Lung (tissue), 12 donors: ENCODE results near the gene WNT9B. TPM values are rescaled to one million over a fixed set of nuclear protein-coding genes. Genes with fewer than 3 reads are reported as not detected.

ENCODE experiments used
- ATAC-seq: fragments of 200-7000 bp; cut with Tn5 transposase; one replicate; pipeline ENCODE4 v1.9.1; 2020; ENCODE audit warnings: moderate number of reproducible peaks; ENCODE audit not compliant: insufficient read depth, low FRiP score
- DNase-seq, 3 donors: peaks; one replicate each; pipeline ENCODE4 v3.0.0-alpha.2; 2013 to 2017
- H3K27ac ChIP-seq, 2 donors: one replicate each; pipeline ENCODE4 v1.5.1; 2013; ENCODE audit warnings: mild to moderate bottlenecking in 2 of 2, moderate library complexity in 2 of 2, control low read depth in 1 of 2, inconsistent platforms in 1 of 2, low read depth in 1 of 2, low read length in 1 of 2
- H3K27me3 ChIP-seq, 3 donors: one replicate each; pipeline ENCODE4 v1.5.1; 2013; ENCODE audit warnings: low read length in 2 of 3; ENCODE audit not compliant: control insufficient read depth in 3 of 3, insufficient read depth in 3 of 3
- H3K36me3 ChIP-seq, 4 donors: one replicate each; pipeline ENCODE4 v1.5.1; 2013; ENCODE audit warnings: low read length in 4 of 4, mild to moderate bottlenecking in 1 of 4, moderate library complexity in 1 of 4; ENCODE audit not compliant: control insufficient read depth in 4 of 4, insufficient read depth in 4 of 4
- H3K4me1 ChIP-seq, 5 donors: one replicate each; pipeline ENCODE4 v1.5.1; 2013; ENCODE audit warnings: low read length in 5 of 5, mild to moderate bottlenecking in 2 of 5, moderate library complexity in 1 of 5; ENCODE audit not compliant: control insufficient read depth in 5 of 5, insufficient read depth in 5 of 5
- H3K4me3 ChIP-seq: one replicate; pipeline ENCODE4 v1.5.1; 2013; ENCODE audit warnings: mild to moderate bottlenecking, control low read depth, moderate library complexity
- H3K9ac ChIP-seq, 2 donors: one replicate each; pipeline ENCODE4 v1.5.1; 2013; ENCODE audit warnings: low read length in 2 of 2, control low read depth in 1 of 2; ENCODE audit not compliant: insufficient read depth in 1 of 2
- H3K9me3 ChIP-seq, 4 donors: one replicate each; pipeline ENCODE4 v1.5.1; 2013; ENCODE audit warnings: low read length in 3 of 4, mild to moderate bottlenecking in 1 of 4, moderate library complexity in 1 of 4; ENCODE audit not compliant: control insufficient read depth in 4 of 4, insufficient read depth in 3 of 4
- WGBS, 2 donors: extraction: QIAGEN DNeasy Blood & Tissue Kit; methylation state at CpG; one replicate each; pipeline ENCODE4 v1.1.7; 2013; 5-methylcytosine and 5-hydroxymethylcytosine counted together
- polyA plus RNA-seq, 2 donors: library from polyadenylated mRNA; stranded (reverse); fragments of 200-250 nt; gene quantifications; one replicate each; pipeline ENCODE4 v1.2.1, GENCODE V29; 2013
- total RNA-seq, 2 donors: library from RNA; depleted of rRNA in 1 of 2; stranded (reverse); fragments of >200 nt in 1 of 2; gene quantifications; one replicate each; pipeline ENCODE4 v1.2.1, GENCODE V29; 2014 to 2021
- TF ChIP-seq, protein P1 (sequence below): IDR thresholded peaks from 2 replicates; pipeline ENCODE4 v1.5.1; 2012; ENCODE audit warnings: mild to moderate bottlenecking; ENCODE audit errors: control extremely low read depth, extremely low read depth
- donor health status: control.
- donor health status: control.
- donor health status: Bipolar disorder and iron deficiency.
- donor health status: healthy.
- donor health status: DM: yes; HTN: yes; CAD: no.

Gene WNT9B
- total and polyA plus RNA-seq, 4 donors, result 0.11 to 0.33 (median 0.17) TPM

DNA sequence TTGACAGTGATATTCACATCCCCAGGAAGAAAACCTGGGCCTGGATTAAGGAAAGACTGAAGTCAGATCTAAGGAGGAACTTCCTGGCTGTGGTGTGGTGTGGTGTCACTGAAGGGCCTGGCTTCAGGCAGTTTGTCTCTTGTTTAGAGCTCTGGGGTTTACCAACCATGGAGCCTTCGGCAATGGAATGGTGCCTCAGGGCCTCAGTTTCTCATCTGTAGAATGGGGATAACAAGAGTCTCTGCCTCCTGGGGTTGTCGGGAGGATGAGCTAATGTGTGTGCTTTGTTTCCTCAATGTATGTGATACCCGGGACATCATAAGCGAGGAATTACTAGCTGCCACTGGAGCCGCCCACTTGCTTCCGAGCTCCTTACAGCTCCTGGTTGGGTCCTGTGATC, 45.6 kb upstream of the WNT9B start:
- 92 to 93% methylated on average over 6 of the region's 6 CpGs for WGBS, 2 donors
- H3K27ac ChIP-seq, result no peak overlapping the region
- TF ChIP-seq, protein P1, sequence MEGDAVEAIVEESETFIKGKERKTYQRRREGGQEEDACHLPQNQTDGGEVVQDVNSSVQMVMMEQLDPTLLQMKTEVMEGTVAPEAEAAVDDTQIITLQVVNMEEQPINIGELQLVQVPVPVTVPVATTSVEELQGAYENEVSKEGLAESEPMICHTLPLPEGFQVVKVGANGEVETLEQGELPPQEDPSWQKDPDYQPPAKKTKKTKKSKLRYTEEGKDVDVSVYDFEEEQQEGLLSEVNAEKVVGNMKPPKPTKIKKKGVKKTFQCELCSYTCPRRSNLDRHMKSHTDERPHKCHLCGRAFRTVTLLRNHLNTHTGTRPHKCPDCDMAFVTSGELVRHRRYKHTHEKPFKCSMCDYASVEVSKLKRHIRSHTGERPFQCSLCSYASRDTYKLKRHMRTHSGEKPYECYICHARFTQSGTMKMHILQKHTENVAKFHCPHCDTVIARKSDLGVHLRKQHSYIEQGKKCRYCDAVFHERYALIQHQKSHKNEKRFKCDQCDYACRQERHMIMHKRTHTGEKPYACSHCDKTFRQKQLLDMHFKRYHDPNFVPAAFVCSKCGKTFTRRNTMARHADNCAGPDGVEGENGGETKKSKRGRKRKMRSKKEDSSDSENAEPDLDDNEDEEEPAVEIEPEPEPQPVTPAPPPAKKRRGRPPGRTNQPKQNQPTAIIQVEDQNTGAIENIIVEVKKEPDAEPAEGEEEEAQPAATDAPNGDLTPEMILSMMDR, result no peak
- DNase-seq (no peak), ATAC-seq (no peak)
- no peak overlapping the region for H3K9ac ChIP-seq
- no peaks in the 10 kb centered on the region for H3K27me3 ChIP-seq
- no peak overlapping the region for H3K4me3 ChIP-seq
- no peaks in the 10 kb centered on the region for H3K4me1 ChIP-seq
- no peaks in the 10 kb centered on the region for H3K9me3 ChIP-seq
- H3K36me3 ChIP-seq, result no peaks in the 10 kb centered on the region

DNA sequence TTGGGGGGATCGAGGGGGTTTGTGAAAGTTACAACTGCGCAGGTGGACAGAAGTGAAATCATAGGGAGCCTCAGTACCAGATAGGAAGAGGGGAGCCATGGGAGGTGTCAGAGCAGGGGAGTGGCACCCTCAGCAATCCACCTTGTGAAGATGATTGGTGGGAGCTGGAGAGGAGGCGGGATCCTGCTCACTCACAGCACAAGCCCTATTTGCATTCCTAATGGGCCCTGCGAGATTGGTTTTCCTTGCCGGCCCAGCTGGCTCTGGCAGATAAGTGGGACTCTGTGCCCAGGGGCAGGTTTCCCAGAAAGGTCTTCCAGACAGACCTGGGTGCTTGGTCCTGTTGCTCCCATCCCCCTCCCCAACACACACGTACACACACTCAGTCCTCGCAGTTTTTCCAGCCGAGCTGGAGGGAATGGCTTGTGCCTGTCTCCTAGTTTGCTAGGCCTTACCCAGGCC, 42.2 kb upstream of the WNT9B start:
- 71 to 77% methylated on average over 8 of the region's 8 CpGs for WGBS, 2 donors
- TF ChIP-seq, protein P1, result no peak
- Histone ChIP-seq H3K9me3 (no peaks in the 10 kb centered on the region), H3K9ac (no peak overlapping the region), H3K4me1 (no peaks in the 10 kb centered on the region), H3K27ac (no peak overlapping the region), H3K27me3 (peaks cover 0 to 15% (median 4%) of the 10 kb centered on the region in 3 donors), H3K36me3 (no peaks in the 10 kb centered on the region), H3K4me3 (no peak overlapping the region)
- ATAC-seq, result no peak
- DNase-seq, result no peak

GRCh38 chr17:46810837-46811236, 40.5 kb upstream of the WNT9B start:
- TF ChIP-seq, protein P1, result no peak
- no peak for DNase-seq
- H3K4me3 ChIP-seq, result no peak overlapping the region
- no peaks in the 10 kb centered on the region for H3K4me1 ChIP-seq
- H3K36me3 ChIP-seq, result no peaks in the 10 kb centered on the region
- H3K9me3 ChIP-seq, result no peaks in the 10 kb centered on the region
- 82 to 87% methylated on average over 10 of the region's 10 CpGs for WGBS, 2 donors
- peaks cover 0 to 25% (median 10%) of the 10 kb centered on the region in 3 donors for H3K27me3 ChIP-seq
- no peak for ATAC-seq
- H3K27ac ChIP-seq, result no peak overlapping the region
- H3K9ac ChIP-seq, result no peak overlapping the region

- no peak for ATAC-seq
- 52 to 55% methylated on average over 11 of the region's 11 CpGs for WGBS, 2 donors
- TF ChIP-seq, protein P1, result no peak
Observed at GRCh38 chr17:46811978-46812583, 39.3 kb upstream of the WNT9B start.

More at GRCh38 chr17:46811978-46812583, 39.3 kb upstream of the WNT9B start:
- Histone ChIP-seq H3K27ac (no peak overlapping the region), H3K36me3 (no peaks in the 10 kb centered on the region), H3K9ac (no peak overlapping the region), H3K4me3 (no peak overlapping the region), H3K4me1 (no peaks in the 10 kb centered on the region), H3K27me3 (peaks cover 0 to 38% (median 23%) of the 10 kb centered on the region in 3 donors), H3K9me3 (no peaks in the 10 kb centered on the region)
- no peak for DNase-seq
